Measurements from ENCODE around the gene ZNF302. TPM values are rescaled to one million over a fixed set of nuclear protein-coding genes. Genes with fewer than 3 reads are reported as not detected.

The ZNF302 gene
- 14.8 to 19.7 TPM (median 16.2 TPM) in 5 replicates for total RNA-seq (2022; extraction: Qiagen RNA extraction; ENCODE audit: low read depth)

GRCh38 chr19:34677386-34678084, at the start of gene ZNF302:
Gene ZNF302, plus strand, starts transcription at chr19:34677678. Its CDS starts 1,127 bp downstream, at chr19:34678805.

DNA sequence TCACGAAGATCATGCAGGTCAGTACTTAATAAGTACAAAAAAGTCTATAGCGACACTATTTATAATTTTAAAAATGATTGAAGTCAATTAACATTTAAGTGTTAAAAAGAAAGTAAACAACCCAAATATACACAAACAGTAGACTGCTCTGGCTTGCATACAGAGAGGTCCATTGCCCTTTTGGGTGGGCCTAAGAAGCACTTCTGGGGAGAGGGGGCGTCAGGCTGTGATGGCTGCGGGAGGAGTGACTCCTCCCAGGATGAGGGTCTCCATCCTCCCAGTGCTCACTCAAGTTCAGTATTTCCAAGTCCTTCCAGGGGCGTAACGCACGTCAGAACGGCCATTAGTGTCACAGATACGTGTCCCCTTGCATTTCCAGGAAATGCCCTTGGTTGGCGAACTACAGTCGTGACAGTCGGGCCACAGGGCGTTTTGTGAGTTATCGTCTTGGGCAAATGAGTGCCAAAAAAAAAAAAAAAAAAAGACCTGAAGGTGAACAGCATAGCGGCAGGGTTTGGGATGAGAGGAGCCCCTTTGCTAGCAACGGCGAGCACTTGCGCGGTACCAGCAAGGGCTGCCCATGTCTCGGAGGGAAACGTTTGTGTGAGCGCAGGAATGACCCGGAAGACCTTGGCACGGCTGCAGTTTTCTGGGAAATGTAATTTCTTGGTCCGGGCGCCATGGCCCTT, 637 bp upstream of the ZNF302 start, which contains the start of gene SCGB2B2:
Gene SCGB2B2, minus strand, starts transcription at position 463 of the 689 bp plus-strand sequence. CDS start 82,596 bp downstream, outside the sequence.

GRCh38 chr19:34733746-34734536, 56.5 kb downstream of the ZNF302 start, which contains the start of gene ZNF181:
Gene ZNF181, plus strand, starts transcription at chr19:34734243. Its CDS starts 795 bp downstream, at chr19:34735038.

Other genes with a start within 250 kb of the ZNF302 start
- 245 to 416 TPM (median 278 TPM) in 5 replicates for gene UBA2, start 249.3 kb upstream of the ZNF302 start, total RNA-seq (2022; extraction: Qiagen RNA extraction; ENCODE audit: low read depth)
- gene WTIP, start 195.9 kb upstream of the ZNF302 start, total RNA-seq (2022; extraction: Qiagen RNA extraction; ENCODE audit: low read depth): 23.9 to 32.0 TPM (median 29.3 TPM) in 5 replicates
- 0.09 to 0.31 TPM (median 0.13 TPM) in 3 of 5 replicates, not detected in the others for gene SCGB2B2, start 519 bp upstream of the ZNF302 start, total RNA-seq (2022; extraction: Qiagen RNA extraction; ENCODE audit: low read depth)
- gene ZNF181, start 56.6 kb downstream of the ZNF302 start, total RNA-seq (2022; extraction: Qiagen RNA extraction; ENCODE audit: low read depth): 7.6 to 11.7 TPM (median 11.1 TPM) in 5 replicates
- 2.1 to 3.4 TPM (median 2.4 TPM) in 5 replicates for gene ZNF599, start 95.5 kb downstream of the ZNF302 start, total RNA-seq (2022; extraction: Qiagen RNA extraction; ENCODE audit: low read depth)
- gene ZNF30, start 249.2 kb downstream of the ZNF302 start, total RNA-seq (2022; extraction: Qiagen RNA extraction; ENCODE audit: low read depth): 5.0 to 5.9 TPM (median 5.2 TPM) in 5 replicates